Nephron progenitor cell (in vitro differentiated cells): ENCODE measurements around the gene KLHDC3.

Experiments
- DNase-seq: peaks from one replicate; pipeline ENCODE4 v3.0.0; 2021
- H3K27ac Mint-ChIP-seq: 2 replicates; pipeline ENCODE4 v1.8.0; 2021; ENCODE audit warnings: mild to moderate bottlenecking, moderate library complexity, mixed read lengths
- H3K27me3 Mint-ChIP-seq: 2 replicates; pipeline ENCODE4 v1.8.0; 2021; ENCODE audit warnings: mild to moderate bottlenecking, low read depth, mixed read lengths; ENCODE audit not compliant: poor library complexity
- H3K36me3 Mint-ChIP-seq: 2 replicates; pipeline ENCODE4 v1.8.0; 2021; ENCODE audit warnings: low read depth, mixed read lengths
- H3K4me1 Mint-ChIP-seq: 2 replicates; pipeline ENCODE4 v1.8.0; 2021; ENCODE audit warnings: mixed read lengths
- H3K4me3 Mint-ChIP-seq: 2 replicates; pipeline ENCODE4 v1.8.0; 2021; ENCODE audit warnings: mild to moderate bottlenecking, moderate library complexity, mixed read lengths
- H3K9me3 Mint-ChIP-seq: 2 replicates; pipeline ENCODE4 v1.8.0; 2021; ENCODE audit warnings: mild to moderate bottlenecking, moderate library complexity, mixed read lengths
- CTCF ChIP-seq: fragments of 200-600 bp; sonication (generic); IDR thresholded peaks from 2 replicates; pipeline ENCODE4 v1.5.0; 2021; ENCODE audit warnings: antibody characterized with exemption

Gene KLHDC3

DNA sequence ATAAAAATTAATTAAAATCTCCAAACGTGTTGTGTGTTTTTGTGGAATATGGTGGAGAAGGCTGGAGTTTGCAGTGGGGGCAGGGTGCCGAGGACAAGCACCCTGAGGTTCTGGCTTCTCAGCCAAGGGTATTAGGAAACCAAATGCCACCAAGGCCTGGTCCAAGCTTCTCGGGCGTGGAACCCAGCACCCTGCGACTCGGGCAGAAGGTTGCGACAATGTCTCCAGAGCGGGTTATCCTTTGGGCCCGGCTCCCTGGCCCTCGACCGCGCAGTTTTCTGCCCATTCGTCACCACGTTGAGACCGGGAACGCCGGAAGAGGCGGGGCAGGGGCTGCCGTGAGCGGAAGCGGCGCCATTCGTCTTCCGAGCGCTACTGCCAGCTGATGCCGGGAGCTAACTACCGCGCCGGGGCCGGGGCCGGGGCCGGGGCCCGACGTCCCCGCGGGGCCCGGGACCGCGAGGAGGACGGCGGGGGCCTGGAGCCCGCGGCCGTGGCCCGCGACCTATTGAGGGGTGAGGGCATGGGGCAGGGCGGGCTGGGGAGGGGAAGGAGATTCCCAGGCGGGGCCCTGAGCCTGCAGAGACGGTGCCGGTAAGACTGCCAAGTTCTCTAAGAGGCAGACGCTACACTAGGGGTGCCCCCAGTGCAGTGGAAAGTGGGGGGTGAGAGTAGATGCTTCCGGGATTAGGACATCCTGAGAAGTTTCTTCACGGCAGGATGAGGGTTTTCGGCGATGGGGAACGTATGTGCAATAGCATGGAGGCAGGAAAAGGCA lies 7.4 kb downstream of the KLHDC3 start, which contains the start of gene RRP36:
TSS of gene RRP36 (plus strand) at position 354 of the 778 bp plus-strand sequence. CDS start at position 386, 32 bp downstream.
- peaks cover 26% of the 10 kb centered on the region for H3K4me1 Mint-ChIP-seq
- H3K27ac Mint-ChIP-seq = peak within 1 kb of the TSS; percentile 99
- peak within 1 kb of the TSS; percentile 96 for H3K4me3 Mint-ChIP-seq
- H3K9me3 Mint-ChIP-seq = no peaks in the 10 kb centered on the region
- DNase-seq = peak; percentile 78
- no peak for TF ChIP-seq CTCF
- peaks cover 48% of the 10 kb centered on the region for H3K36me3 Mint-ChIP-seq
- H3K27me3 Mint-ChIP-seq = peaks cover 6% of the 10 kb centered on the region

DNA sequence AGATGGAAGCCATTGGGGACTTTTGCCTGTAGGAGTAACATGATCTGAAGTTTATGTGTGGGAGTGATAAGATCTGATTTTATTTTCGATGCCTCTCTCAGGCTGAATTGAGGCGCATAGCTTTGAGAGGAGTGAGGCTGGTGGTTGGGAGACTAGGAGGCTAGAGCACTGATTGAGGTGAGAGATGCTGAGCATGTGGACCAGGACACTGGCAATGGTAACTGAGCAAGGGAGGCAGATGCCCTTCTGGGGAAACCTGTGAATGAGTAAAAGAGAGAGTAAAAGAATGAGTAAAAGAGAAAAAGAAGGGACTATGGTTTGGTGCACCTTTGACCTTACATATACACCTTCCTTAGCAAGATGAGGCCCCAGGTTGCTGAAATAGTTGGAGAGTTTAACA lies 10.4 kb downstream of the KLHDC3 start:
- Mint-ChIP-seq H3K9me3 (no peaks in the 10 kb centered on the region), H3K27ac (peak overlapping the region; percentile 8), H3K27me3 (peaks cover 3% of the 10 kb centered on the region), H3K4me3 (no peak overlapping the region), H3K36me3 (peaks cover 49% of the 10 kb centered on the region), H3K4me1 (peaks cover 22% of the 10 kb centered on the region)
- TF ChIP-seq CTCF = no peak
- no peak for DNase-seq

DNA sequence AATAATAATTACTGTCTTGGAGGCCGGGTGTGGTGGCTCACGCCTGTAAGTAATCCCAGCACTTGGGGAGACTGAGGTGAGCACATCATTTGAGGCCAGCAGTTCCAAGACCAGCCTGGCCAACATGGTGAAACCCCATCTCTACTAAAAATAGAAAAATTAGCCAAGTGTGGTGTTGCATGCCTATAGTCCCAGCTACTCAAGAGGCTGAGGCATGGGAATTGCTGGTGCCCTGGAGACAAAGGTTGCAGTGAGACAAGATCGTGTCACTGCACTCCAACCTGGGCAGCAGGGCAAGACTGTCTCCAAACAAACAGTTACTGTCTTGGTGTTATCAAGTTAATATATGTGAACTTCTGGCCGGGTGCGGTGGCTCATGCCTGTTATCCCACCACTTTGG lies 12.3 kb downstream of the KLHDC3 start:
- Mint-ChIP-seq H3K36me3 (peaks cover 66% of the 10 kb centered on the region), H3K27ac (no peak overlapping the region), H3K27me3 (peaks cover 3% of the 10 kb centered on the region), H3K9me3 (no peaks in the 10 kb centered on the region), H3K4me3 (no peak overlapping the region), H3K4me1 (peaks cover 11% of the 10 kb centered on the region)
- TF ChIP-seq CTCF = no peak
- no peak for DNase-seq

DNA sequence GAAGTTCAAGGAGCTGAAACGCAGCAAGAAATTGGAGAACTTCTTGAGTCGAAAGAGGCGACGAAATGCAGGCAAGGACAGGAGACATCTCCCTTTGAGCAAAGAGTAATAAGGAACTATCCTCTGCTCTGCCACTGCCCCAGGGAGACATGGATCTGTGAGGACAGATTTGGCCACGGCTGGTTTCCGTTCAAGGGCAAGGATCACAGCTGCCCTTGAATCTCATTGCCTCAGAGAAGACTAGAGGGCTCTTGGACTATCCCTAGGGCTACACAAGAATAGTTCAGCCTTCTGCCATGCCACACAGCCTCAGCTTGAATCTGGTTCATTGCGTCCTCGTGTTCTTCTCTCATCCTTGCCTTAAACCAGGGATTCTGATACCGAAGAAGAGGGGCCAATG lies 15.1 kb downstream of the KLHDC3 start:
- Mint-ChIP-seq H3K27ac (peak overlapping the region; percentile 36), H3K4me3 (no peak overlapping the region), H3K36me3 (peaks cover 84% of the 10 kb centered on the region), H3K9me3 (no peaks in the 10 kb centered on the region), H3K4me1 (peaks cover 4% of the 10 kb centered on the region), H3K27me3 (no peaks in the 10 kb centered on the region)
- TF ChIP-seq CTCF = no peak
- DNase-seq = no peak

- Mint-ChIP-seq H3K36me3 (peaks cover 81% of the 10 kb centered on the region), H3K27ac (no peak overlapping the region), H3K4me1 (no peaks in the 10 kb centered on the region), H3K27me3 (no peaks in the 10 kb centered on the region), H3K4me3 (no peak overlapping the region), H3K9me3 (no peaks in the 10 kb centered on the region)
- no peak for DNase-seq
- TF ChIP-seq CTCF = no peak
These were observed 18.3 kb downstream of the KLHDC3 start for GRCh38 chr6:43032326-43032725.
